GM23338 (cell line): ENCODE results near the gene SETDB2. TPM values are rescaled to one million over a fixed set of nuclear protein-coding genes. Genes with fewer than 3 reads are reported as not detected.

Source experiments
- ATAC-seq: fragments of 200-7000 bp; cut with Tn5 transposase; 3 replicates; pipeline ENCODE4 v1.9.1; 2020
- DNase-seq: peaks from one replicate; pipeline ENCODE4 v3.0.0-alpha.2; 2015; ENCODE audit warnings: low spot score
- H2AFZ ChIP-seq: fragments of 200-600 bp; sonication (generic); 2 replicates; pipeline ENCODE4 v1.8.0; 2016; ENCODE audit warnings: antibody characterized with exemption, mild to moderate bottlenecking, moderate library complexity
- H3F3A ChIP-seq: fragments of 200-600 bp; sonication (generic); replicated peaks from 2 replicates; pipeline ENCODE4 v1.8.0; 2017; ENCODE audit warnings: antibody characterized with exemption, mixed run types, low read depth
- H3K27ac ChIP-seq: fragments of 200-600 bp; sonication (generic); 2 replicates; pipeline ENCODE4 v1.6.1; 2016; ENCODE audit warnings: low read depth
- H3K27me3 ChIP-seq: fragments of 200-600 bp; sonication (generic); 2 replicates; pipeline ENCODE4 v1.8.0; 2016; ENCODE audit warnings: mild to moderate bottlenecking, mixed run types, moderate library complexity; ENCODE audit not compliant: insufficient read depth
- H3K36me3 ChIP-seq: fragments of 200-600 bp; sonication (generic); 2 replicates; pipeline ENCODE4 v1.8.0; 2016; ENCODE audit warnings: mild to moderate bottlenecking; ENCODE audit not compliant: insufficient read depth
- H3K4me1 ChIP-seq: fragments of 200-600 bp; sonication (generic); 2 replicates; pipeline ENCODE4 v1.8.0; 2016; ENCODE audit warnings: mild to moderate bottlenecking, moderate library complexity; ENCODE audit not compliant: insufficient read depth
- H3K4me2 ChIP-seq: fragments of 200-600 bp; sonication (generic); 2 replicates; pipeline ENCODE4 v1.7.1; 2017; ENCODE audit warnings: mixed run types
- H3K4me3 ChIP-seq: fragments of 200-600 bp; sonication (generic); 2 replicates; pipeline ENCODE4 v1.6.1; 2016; ENCODE audit warnings: mixed run types
- H3K79me2 ChIP-seq: fragments of 200-600 bp; sonication (generic); replicated peaks from 2 replicates; pipeline ENCODE4 v1.8.0; 2017; ENCODE audit warnings: mild to moderate bottlenecking; ENCODE audit not compliant: insufficient read depth
- H3K9me2 ChIP-seq: fragments of 200-600 bp; sonication (generic); 2 replicates; pipeline ENCODE4 v1.8.0; 2017; ENCODE audit not compliant: insufficient read depth
- H4K20me1 ChIP-seq: fragments of 200-600 bp; sonication (generic); replicated peaks from 2 replicates; pipeline ENCODE4 v1.8.0; 2017; ENCODE audit warnings: mild to moderate bottlenecking; ENCODE audit not compliant: insufficient read depth
- H3K27ac Mint-ChIP-seq: 2 replicates; pipeline ENCODE4 v1.8.0; 2020; ENCODE audit warnings: inconsistent platforms, mild to moderate bottlenecking, moderate library complexity, mixed read lengths
- H3K27me3 Mint-ChIP-seq: 3 replicates; pipeline ENCODE4 v1.8.0; 2022; ENCODE audit warnings: low read depth, mild to moderate bottlenecking, moderate library complexity, mixed read lengths, inconsistent platforms; ENCODE audit not compliant: insufficient read depth, poor library complexity
- H3K36me3 Mint-ChIP-seq: 3 replicates; pipeline ENCODE4 v1.8.0; 2021; ENCODE audit warnings: low read depth, mild to moderate bottlenecking, inconsistent platforms, moderate library complexity, mixed read lengths
- H3K4me1 Mint-ChIP-seq: 3 replicates; pipeline ENCODE4 v1.8.0; 2020; ENCODE audit warnings: mild to moderate bottlenecking, inconsistent platforms, mixed read lengths
- H3K4me3 Mint-ChIP-seq: 3 replicates; pipeline ENCODE4 v1.8.0; 2021; ENCODE audit warnings: moderate library complexity, mild to moderate bottlenecking, inconsistent platforms, mixed read lengths
- H3K9me3 Mint-ChIP-seq: 3 replicates; pipeline ENCODE4 v1.8.0; 2020; ENCODE audit warnings: moderate library complexity, mild to moderate bottlenecking, inconsistent platforms, mixed read lengths
- CREB1 ChIP-seq: fragments of 250-450 bp; sonication (Bioruptor Pico); IDR thresholded peaks from 2 replicates; pipeline ENCODE4 v1.5.0; 2020; ENCODE audit warnings: low read depth, mild to moderate bottlenecking, moderate library complexity
- CTCF ChIP-seq, 2 experiments: fragments of 200-600 bp in 1 of 2; sonication (generic) in 1 of 2; conservative IDR thresholded peaks; 2 replicates each; pipeline versions ENCODE4 v1.5.1 to v1.6.1; 2016 to 2017; ENCODE audit warnings: antibody characterized with exemption in 2 of 2, low read depth in 2 of 2, mild to moderate bottlenecking in 2 of 2, moderate library complexity in 1 of 2
- ETS1 ChIP-seq: IDR thresholded peaks from 2 replicates; pipeline ENCODE4 v1.6.1; 2016; ENCODE audit warnings: antibody characterized with exemption
- EZH2 ChIP-seq: fragments of 200-600 bp; sonication (generic); IDR thresholded peaks from one replicate; pipeline ENCODE4 v1.8.0; 2017; ENCODE audit warnings: antibody characterized with exemption, mild to moderate bottlenecking, low read depth; ENCODE audit not compliant: unreplicated experiment
- EZH2phosphoT487 ChIP-seq: fragments of 200-600 bp; sonication (generic); IDR thresholded peaks from one replicate; pipeline ENCODE4 v1.8.1; 2018; ENCODE audit warnings: antibody characterized with exemption; ENCODE audit not compliant: unreplicated experiment
- JUNB ChIP-seq: IDR thresholded peaks from one replicate; pipeline ENCODE4 v1.6.1; 2016; ENCODE audit warnings: antibody characterized with exemption; ENCODE audit not compliant: unreplicated experiment
- NANOG ChIP-seq: IDR thresholded peaks from 2 replicates; pipeline ENCODE4 v1.6.1; 2016; ENCODE audit warnings: antibody characterized with exemption, borderline replicate concordance
- POLR2AphosphoS5 ChIP-seq: IDR thresholded peaks from 2 replicates; pipeline ENCODE4 v1.6.1; 2016; ENCODE audit warnings: antibody characterized with exemption, low read depth
- STAT1 ChIP-seq: IDR thresholded peaks from one replicate; pipeline ENCODE4 v1.6.1; 2016; ENCODE audit warnings: antibody characterized with exemption; ENCODE audit not compliant: unreplicated experiment
- ZNF114 ChIP-seq: fragments of 250-450 bp; sonication (Bioruptor Pico); IDR thresholded peaks from 2 replicates; pipeline ENCODE4 v1.5.0; 2020; ENCODE audit warnings: mild to moderate bottlenecking, moderate library complexity
- ZNF331 ChIP-seq: fragments of 250-450 bp; sonication (Bioruptor Pico); IDR thresholded peaks from 2 replicates; pipeline ENCODE4 v1.5.0; 2020; ENCODE audit warnings: low read depth, mild to moderate bottlenecking, moderate library complexity
- ZNF462 ChIP-seq: fragments of 250-450 bp; sonication (Bioruptor Pico); IDR thresholded peaks from 2 replicates; pipeline ENCODE4 v1.5.0; 2020; ENCODE audit warnings: mild to moderate bottlenecking, moderate library complexity
- polyA plus RNA-seq: library from polyadenylated mRNA; unstranded; fragments of >200 nt; fragmentation: Nextera tagmentation; extraction: Ambion mirVana; gene quantifications from 2 replicates; pipeline ENCODE4 v1.2.1, GENCODE V29; 2016
- total RNA-seq: library from RNA; depleted of rRNA; stranded (reverse); fragments of >200 nt; shearing (Covaris generic); gene quantifications from 2 replicates; pipeline ENCODE4 v1.2.3, GENCODE V29; 2014

Gene SETDB2
- total and polyA plus RNA-seq, 2 experiments from 2014 or later, result 4.6 to 5.8 TPM

GRCh38 chr13:49540552-49540951, 96.5 kb downstream of the SETDB2 start (continued):
- TF ChIP-seq EZH2phosphoT487 (no peak), JUNB (no peak), ETS1 (no peak), EZH2 (no peak), ZNF331 (no peak)

- no peaks in the 10 kb centered on the region for H3K4me1 ChIP-seq
- H3K27me3 Mint-ChIP-seq, result peaks cover 2% of the 10 kb centered on the region
- ATAC-seq (no peak), DNase-seq (no peak)
- H3K27ac Mint-ChIP-seq, result no peak overlapping the region
- H3K4me1 Mint-ChIP-seq, result no peaks in the 10 kb centered on the region; the same call in 2 of the 3 replicates
- H3K36me3 ChIP-seq, result peaks cover 23% of the 10 kb centered on the region
- no peak overlapping the region for H2AFZ ChIP-seq
- H3K9me3 Mint-ChIP-seq, result no peaks in the 10 kb centered on the region
- H3F3A ChIP-seq, result no peaks in the 10 kb centered on the region
- no peak overlapping the region for H3K27ac ChIP-seq
- no peaks in the 10 kb centered on the region for H3K9me2 ChIP-seq
- no peak overlapping the region for H3K4me3 Mint-ChIP-seq
- H3K4me3 ChIP-seq, result no peak overlapping the region
- no peaks in the 10 kb centered on the region for H4K20me1 ChIP-seq
- H3K4me2 ChIP-seq, result no peak overlapping the region
- no peaks in the 10 kb centered on the region for H3K79me2 ChIP-seq
- H3K27me3 ChIP-seq, result no peaks in the 10 kb centered on the region
- H3K36me3 Mint-ChIP-seq, result peaks cover 25% of the 10 kb centered on the region
- TF ChIP-seq POLR2AphosphoS5 (no peak), EZH2phosphoT487 (no peak), ZNF331 (no peak), ETS1 (no peak), JUNB (no peak), ZNF114 (CRISPR knock-in tag) (no peak), CTCF (conservative IDR thresholded peaks at IDR 0.05; ENCODE audit: low read depth in 2 of 2) (no peak), CREB1 (CRISPR knock-in tag) (no peak), ZNF462 (CRISPR knock-in tag) (no peak), NANOG (no peak), STAT1 (no peak), EZH2 (no peak)
Measured at GRCh38 chr13:49543656-49544055, 99.6 kb downstream of the SETDB2 start.
